Transverse colon (tissue), 4 donors: ENCODE data around the gene THAP4. TPM values are rescaled to one million over a fixed set of nuclear protein-coding genes. Genes with fewer than 3 reads are reported as not detected.

Experiments used
- DNase-seq: peaks from one replicate; pipeline ENCODE4 v3.0.0-alpha.2; 2019
- H3K27ac ChIP-seq, 4 donors: fragments of 200-600 bp; sonication (generic); 2 replicates each; pipeline ENCODE4 v1.5.1; 2016 to 2018; ENCODE audit warnings: inconsistent platforms in 4 of 4
- H3K27me3 ChIP-seq: fragments of 200-600 bp; sonication (generic); 2 replicates; pipeline ENCODE4 v1.5.1; 2017; ENCODE audit warnings: inconsistent platforms
- H3K36me3 ChIP-seq, 4 donors: fragments of 200-600 bp; sonication (generic); 2 replicates each; pipeline ENCODE4 v1.5.1; 2017 to 2019; ENCODE audit warnings: inconsistent platforms in 4 of 4
- H3K4me1 ChIP-seq, 4 donors: fragments of 200-600 bp; sonication (generic); 2 replicates each; pipeline ENCODE4 v1.5.1; 2017 to 2020; ENCODE audit warnings: inconsistent platforms in 4 of 4
- H3K4me3 ChIP-seq, 4 donors: fragments of 200-600 bp; sonication (generic); 1 replicate in 1 of 4; 2 replicates in 3 of 4; pipeline versions ENCODE4 v1.5.1 to v1.6.1; 2017 to 2019; ENCODE audit warnings: inconsistent platforms in 4 of 4
- H3K9me3 ChIP-seq, 2 donors: fragments of 200-600 bp; sonication (generic); 2 replicates each; pipeline ENCODE4 v1.5.1; 2017 to 2019; ENCODE audit warnings: inconsistent platforms in 2 of 2
- EP300 ChIP-seq: sonication (generic); formaldehyde crosslinking; IDR thresholded peaks from one replicate; pipeline ENCODE4 v1.6.1; 2017; ENCODE audit warnings: antibody characterized with exemption, low read depth
- POLR2A ChIP-seq: fragments of 450-650 bp; IDR thresholded peaks from one replicate; pipeline ENCODE4 v1.6.1; 2016; ENCODE audit warnings: antibody characterized with exemption, mild to moderate bottlenecking, moderate library complexity
- POLR2AphosphoS5 ChIP-seq, 3 donors: sonication (generic); formaldehyde crosslinking; IDR thresholded peaks; one replicate each; pipeline ENCODE4 v1.6.1; 2016; ENCODE audit warnings: antibody characterized with exemption in 3 of 3
- WGBS, 2 donors: methylation state at CpG; one replicate each; pipeline ENCODE4 v1.1.5; 2018; ENCODE audit warnings: low coverage in 1 of 2; 5-methylcytosine and 5-hydroxymethylcytosine counted together
- in situ Hi-C, 4 donors: fragments of 200-750 bp; cut with MboI; loops; one replicate each; pipeline versions ENCODE4 v1.15.0 to v1.15.1; 2017; ENCODE audit warnings: low sequenced_read_pairs in 3 of 4, low pct_ligation_motif_present in 1 of 4, low pct_unique_long_range_greater_than_20kb in 1 of 4
- intact Hi-C: fragments of 100-400 bp; cut with DNase I; formaldehyde crosslinking; loops from one replicate; pipeline ENCODE4 v1.15.1; 2023; ENCODE audit warnings: low total_unique reads
- total RNA-seq, 4 donors: library from RNA; depleted of rRNA; stranded (reverse); fragments of >200 nt; gene quantifications; one replicate each; pipeline ENCODE4 v1.1.0, GENCODE V29; 2016
- TF ChIP-seq, protein P1 (sequence below), 5 experiments: fragments of 200-600 bp in 3 of 5; fragments of 450-650 bp in 2 of 5; sonication (generic) in 3 of 5; IDR thresholded peaks; 1 replicate in 2 of 5; 2 replicates in 3 of 5; pipeline ENCODE4 v1.5.1; 2016 to 2017; ENCODE audit warnings: antibody characterized with exemption in 5 of 5, inconsistent platforms in 3 of 5, mild to moderate bottlenecking in 2 of 5, moderate library complexity in 1 of 5

Gene THAP4
- total RNA-seq, 4 donors from 2014 or later = 65.1 to 142 (median 82.8) TPM

DNA sequence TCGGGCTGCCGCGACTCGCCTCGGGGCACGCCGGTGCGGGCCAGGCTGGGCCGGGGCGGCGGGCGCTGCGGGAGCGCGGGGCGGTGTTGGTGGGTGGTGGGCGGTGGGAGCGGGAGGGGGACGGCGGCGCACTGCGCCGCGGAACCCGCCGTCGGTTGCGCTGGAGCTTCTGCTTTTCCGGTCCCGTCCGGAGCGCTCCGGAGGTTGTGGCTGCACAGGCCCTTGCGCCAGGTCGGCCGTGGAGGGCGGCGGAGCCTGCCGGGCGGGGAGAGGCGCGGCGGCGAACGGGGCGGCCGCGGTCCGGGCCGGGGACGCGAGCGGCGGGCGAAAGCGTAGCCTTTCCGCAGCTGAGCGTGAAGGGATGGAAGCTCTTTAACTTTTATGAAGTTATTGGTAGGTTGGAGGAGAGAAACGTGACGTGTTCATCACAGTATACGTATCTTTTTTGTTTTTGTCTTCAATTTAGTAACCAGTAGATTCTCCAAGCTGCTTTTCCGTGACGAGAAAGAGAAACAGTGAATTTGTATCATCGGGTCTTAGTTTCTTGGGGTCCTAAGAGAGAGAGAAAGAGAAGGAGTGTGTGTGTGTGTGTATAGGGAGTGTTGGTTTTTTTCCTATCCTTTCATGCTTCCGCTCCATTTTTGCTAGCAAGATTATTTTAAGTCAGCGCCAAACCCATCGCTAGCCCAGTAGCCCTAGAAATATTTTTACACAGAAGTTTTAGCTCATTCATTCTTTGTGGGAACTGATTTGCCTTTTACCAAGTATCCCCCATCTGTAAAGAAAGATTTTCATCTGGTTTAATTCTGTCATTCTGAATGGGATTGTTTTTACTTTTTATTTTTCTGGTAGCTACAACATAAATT, 1.1 kb upstream of the THAP4 start:
- no peak for TF ChIP-seq POLR2A
- intact Hi-C loops (no loop called here), in situ Hi-C loops (no loop called here)
- H3K9me3 ChIP-seq = no peaks in the 10 kb centered on the region
- peaks cover 0 to 8% (median 4%) of the 10 kb centered on the region in 4 donors for H3K36me3 ChIP-seq
- H3K4me1 ChIP-seq = peaks cover 31 to 53% (median 38%) of the 10 kb centered on the region in 4 donors
- DNase-seq = peak; percentile 23
- H3K27me3 ChIP-seq = no peaks in the 10 kb centered on the region
- H3K27ac ChIP-seq = peak overlapping the region; percentile 98 to 100 (median 99)
- 1 to 2% methylated on average over 6 to 60 of the region's 67 CpGs for WGBS, 2 donors
- H3K4me3 ChIP-seq = peak overlapping the region; percentile 90 to 100 (median 98)

DNA sequence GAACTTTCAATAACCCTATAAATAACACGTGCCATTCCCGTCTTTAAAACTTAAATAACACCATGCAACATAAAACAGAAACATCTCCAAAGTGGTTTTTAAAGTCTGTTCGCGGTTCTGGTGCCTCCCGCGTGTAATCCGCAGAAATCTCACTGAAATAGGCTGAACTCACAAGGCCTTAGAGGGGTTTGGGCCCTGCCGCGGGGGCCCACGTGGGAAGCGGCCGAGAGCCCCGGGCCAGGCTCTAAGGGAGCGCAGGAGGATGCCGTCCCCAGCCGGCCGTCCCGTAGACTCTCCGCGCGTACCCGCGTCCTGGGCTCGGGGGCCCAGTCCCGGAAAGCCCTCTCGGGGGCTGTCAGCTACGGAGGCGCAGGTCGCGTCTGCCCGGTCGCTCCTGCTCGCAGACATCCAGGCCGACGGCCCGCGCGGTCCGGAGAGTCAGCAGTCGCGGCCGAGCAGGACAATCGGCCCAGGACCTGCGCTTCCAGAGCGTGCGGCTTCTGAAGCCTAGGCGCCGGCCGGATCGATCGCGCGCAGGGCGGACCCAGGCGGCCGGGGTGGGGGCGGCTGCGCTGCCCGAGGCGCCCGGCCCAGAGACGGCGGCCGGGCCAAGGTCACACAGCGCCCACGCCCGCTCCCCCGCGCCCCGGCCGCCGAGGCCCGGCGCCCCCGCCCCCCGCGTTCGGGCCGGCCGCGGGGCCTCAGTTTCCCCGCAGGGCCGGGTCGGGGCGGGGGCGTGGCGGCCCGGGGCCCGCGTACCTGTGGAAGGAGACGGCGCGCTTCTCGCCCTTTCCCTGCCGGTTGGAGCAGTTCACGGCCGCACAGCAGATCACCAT, 558 bp downstream of the THAP4 start:
- H3K27me3 ChIP-seq = no peaks in the 10 kb centered on the region
- no peaks in the 10 kb centered on the region for H3K9me3 ChIP-seq
- H3K27ac ChIP-seq = peak overlapping the region; percentile 98 to 100 (median 99)
- intact Hi-C loops (no loop called here), in situ Hi-C loops (no loop called here)
- H3K4me3 ChIP-seq = peak overlapping the region; percentile 78 to 100 (median 94)
- DNase-seq = peak; percentile 55
- H3K4me1 ChIP-seq = peaks cover 31 to 46% (median 36%) of the 10 kb centered on the region in 4 donors
- WGBS, 2 donors = 0% methylated on average over 2 to 62 of the region's 97 CpGs
- peaks cover 0 to 21% (median 10%) of the 10 kb centered on the region in 4 donors for H3K36me3 ChIP-seq
- TF ChIP-seq POLR2AphosphoS5 (IDR thresholded peaks at IDR 0.05) = no peak
- TF ChIP-seq EP300 = no peak
- no peak for TF ChIP-seq POLR2A
- TF ChIP-seq, protein P1, sequence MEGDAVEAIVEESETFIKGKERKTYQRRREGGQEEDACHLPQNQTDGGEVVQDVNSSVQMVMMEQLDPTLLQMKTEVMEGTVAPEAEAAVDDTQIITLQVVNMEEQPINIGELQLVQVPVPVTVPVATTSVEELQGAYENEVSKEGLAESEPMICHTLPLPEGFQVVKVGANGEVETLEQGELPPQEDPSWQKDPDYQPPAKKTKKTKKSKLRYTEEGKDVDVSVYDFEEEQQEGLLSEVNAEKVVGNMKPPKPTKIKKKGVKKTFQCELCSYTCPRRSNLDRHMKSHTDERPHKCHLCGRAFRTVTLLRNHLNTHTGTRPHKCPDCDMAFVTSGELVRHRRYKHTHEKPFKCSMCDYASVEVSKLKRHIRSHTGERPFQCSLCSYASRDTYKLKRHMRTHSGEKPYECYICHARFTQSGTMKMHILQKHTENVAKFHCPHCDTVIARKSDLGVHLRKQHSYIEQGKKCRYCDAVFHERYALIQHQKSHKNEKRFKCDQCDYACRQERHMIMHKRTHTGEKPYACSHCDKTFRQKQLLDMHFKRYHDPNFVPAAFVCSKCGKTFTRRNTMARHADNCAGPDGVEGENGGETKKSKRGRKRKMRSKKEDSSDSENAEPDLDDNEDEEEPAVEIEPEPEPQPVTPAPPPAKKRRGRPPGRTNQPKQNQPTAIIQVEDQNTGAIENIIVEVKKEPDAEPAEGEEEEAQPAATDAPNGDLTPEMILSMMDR (IDR thresholded peaks at IDR 0.05) = no peak

DNA sequence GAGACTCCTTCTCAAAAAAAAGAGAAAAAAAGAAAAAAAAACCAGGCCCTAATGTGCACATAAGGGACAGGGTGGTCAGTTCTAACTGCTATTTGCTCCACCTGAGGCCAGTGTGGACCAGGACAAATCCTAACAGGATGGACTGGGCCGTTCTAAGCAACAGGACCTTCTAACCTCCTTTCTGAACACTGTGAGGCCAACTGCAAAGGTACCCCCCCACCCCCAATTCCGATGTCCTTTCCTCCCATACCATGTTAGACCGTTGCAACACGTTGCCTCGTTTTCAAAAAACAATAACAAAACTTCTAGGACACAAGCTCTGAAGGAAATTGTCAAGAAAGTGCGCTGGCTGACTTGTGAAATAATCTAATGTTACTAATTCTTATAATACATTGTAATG, 1.2 kb downstream of the THAP4 start:
- Histone ChIP-seq H3K27me3 (no peaks in the 10 kb centered on the region), H3K4me3 (peak overlapping the region; percentile 78 to 100 (median 94)), H3K9me3 (no peaks in the 10 kb centered on the region), H3K27ac (peak overlapping the region; percentile 98 to 100 (median 99)), H3K36me3 (peaks cover 0 to 27% (median 10%) of the 10 kb centered on the region in 4 donors), H3K4me1 (peaks cover 31 to 41% (median 33%) of the 10 kb centered on the region in 4 donors)
- DNase-seq = no peak
- intact Hi-C loops (no loop called here), in situ Hi-C loops (no loop called here)
- no peak for TF ChIP-seq POLR2A
- TF ChIP-seq, protein P1 (IDR thresholded peaks at IDR 0.05) = no peak
- TF ChIP-seq POLR2AphosphoS5 (IDR thresholded peaks at IDR 0.05) = no peak
- TF ChIP-seq EP300 = no peak
- WGBS, 2 donors = 8 to 19% methylated on average over 5 to 6 of the region's 6 CpGs

DNA sequence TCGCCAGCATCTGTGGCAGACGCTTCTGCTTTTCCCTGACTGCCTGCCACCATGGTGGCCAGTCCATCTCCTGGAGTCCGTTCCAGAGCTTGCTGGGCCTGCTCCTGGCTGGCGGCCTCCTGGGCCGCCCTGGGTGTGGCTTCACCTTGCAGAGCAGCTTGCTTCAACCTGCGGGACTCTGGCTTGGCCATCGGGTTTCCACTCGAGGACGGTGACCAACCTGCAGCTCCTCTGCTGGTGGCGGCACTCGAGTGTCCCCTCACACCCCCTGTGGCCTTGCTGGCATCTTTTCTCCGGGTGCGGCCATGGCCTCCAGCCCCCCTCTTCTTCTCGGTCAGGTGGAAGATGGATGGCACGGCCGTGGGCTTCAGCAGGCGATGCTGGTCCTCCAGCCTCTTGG, 3.4 kb downstream of the THAP4 start:
- no peak for TF ChIP-seq POLR2A
- TF ChIP-seq POLR2AphosphoS5 (IDR thresholded peaks at IDR 0.05) = no peak
- TF ChIP-seq, protein P1 (IDR thresholded peaks at IDR 0.05) = no peak
- TF ChIP-seq EP300 = no peak
- Histone ChIP-seq H3K4me3 (no peak overlapping the region), H3K36me3 (peaks cover 0 to 28% (median 10%) of the 10 kb centered on the region in 4 donors), H3K9me3 (no peaks in the 10 kb centered on the region), H3K4me1 (peaks cover 15 to 30% (median 20%) of the 10 kb centered on the region in 4 donors), H3K27ac (no peak overlapping the region), H3K27me3 (no peaks in the 10 kb centered on the region)
- in situ Hi-C loops = no loop called here
- intact Hi-C loops = no loop called here
- DNase-seq = no peak
- WGBS, 2 donors = 93 to 97% methylated on average over 3 to 16 of the region's 17 CpGs
